GM19468 (cell line): ENCODE measurements around the gene FAM107B.
"Not testable (repeated sequence)": the region's sequence is repeated elsewhere in the genome, so short reads cannot be mapped to it uniquely, and the experiment has no call there.

Experiments used
- ATAC-seq: cut with Tn5 transposase; IDR thresholded peaks from one replicate; pipeline ENCODE4 v1.9.1; 2021; ENCODE audit warnings: mild to moderate bottlenecking, moderate library complexity, moderate number of reproducible peaks; ENCODE audit not compliant: unreplicated experiment; ENCODE audit errors: extremely low read depth

Gene FAM107B

DNA sequence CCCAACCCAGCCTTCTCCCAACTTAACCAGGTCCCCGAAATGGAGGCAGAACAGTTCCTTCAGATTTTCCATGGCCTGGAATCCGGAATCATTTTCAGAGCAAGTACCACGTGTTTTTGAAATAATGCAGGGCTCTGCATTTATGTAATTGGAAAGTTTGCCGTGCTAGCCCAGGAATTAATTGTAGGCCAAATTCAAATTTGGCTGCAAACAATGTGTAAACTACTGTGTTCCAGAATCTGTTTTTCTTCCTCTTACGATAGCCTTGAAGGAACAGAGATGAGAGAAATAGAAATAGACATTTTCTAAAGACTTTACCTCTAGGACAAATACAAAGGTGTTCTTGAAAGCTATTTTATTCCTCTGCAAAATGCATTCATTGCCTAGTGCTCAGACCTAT lies 77.4 kb downstream of the FAM107B start:
- no peak for ATAC-seq

DNA sequence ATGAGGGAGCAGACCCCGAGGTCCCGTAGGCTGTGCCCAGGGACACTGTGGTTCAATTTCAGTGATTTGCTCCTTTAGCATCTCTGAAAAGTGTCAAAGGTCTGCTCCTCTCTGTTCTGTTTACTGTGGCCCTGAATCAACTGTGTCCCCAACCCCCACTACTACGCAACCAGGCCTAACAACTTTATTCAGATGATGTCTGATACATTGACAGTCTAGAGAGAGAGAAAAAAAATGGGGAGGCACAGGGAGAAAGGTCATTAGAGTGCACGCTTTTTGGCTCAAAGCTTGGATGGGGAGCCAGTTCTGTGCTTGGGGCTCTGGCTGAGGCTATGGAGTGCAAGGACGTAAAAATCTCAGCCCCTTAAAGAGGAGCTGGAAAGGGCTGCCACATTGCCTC lies 77.9 kb downstream of the FAM107B start:
- no peak for ATAC-seq

DNA sequence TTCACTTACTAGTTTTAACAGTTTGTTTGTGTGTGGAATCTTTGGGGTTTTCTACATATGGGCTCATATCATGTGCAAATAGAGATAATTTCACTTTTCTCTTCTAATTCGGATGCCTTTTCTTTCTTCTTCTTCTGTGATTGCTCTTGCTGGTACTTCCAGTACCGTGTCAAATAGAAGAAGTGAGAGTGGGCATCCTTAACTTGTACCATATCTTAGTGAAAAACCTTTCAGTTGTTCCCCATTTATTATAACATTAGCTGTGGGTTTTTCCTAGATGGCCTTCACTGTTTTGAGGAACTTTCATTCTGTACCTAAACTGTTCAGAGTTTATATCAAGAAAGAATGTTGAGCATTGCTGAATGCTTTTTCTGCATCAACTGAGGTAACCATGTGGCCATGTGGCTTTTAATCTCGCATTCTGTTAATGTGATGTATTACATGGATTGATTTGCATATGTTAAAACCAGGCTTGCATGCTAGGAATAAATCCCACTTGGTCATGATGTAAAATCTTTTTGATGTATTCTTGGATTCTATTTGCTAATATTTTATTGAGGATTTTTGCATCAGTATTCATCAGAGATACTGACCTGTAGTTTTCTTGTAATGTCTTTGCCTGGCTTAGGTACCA lies 78.7 kb downstream of the FAM107B start:
- ATAC-seq, result no peak

DNA sequence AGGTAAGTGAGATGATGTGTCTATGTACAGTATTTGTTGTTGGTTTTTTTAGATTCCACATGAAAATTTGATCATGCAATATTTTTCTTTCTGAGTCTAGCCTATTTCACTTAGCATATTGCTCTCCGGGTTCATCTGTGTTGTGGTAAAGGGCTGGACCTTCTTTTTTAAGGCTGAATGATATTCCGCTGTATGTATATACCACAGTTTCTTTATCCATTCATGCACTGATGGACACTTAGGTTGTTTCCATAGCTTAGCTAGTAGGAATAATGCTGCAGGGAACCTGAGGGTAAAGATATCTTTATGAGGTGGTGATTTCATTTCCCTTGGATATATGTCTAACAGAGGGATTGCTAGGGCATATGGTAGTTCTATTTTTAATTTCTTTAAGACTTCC lies 80.8 kb downstream of the FAM107B start:
- no peak for ATAC-seq

DNA sequence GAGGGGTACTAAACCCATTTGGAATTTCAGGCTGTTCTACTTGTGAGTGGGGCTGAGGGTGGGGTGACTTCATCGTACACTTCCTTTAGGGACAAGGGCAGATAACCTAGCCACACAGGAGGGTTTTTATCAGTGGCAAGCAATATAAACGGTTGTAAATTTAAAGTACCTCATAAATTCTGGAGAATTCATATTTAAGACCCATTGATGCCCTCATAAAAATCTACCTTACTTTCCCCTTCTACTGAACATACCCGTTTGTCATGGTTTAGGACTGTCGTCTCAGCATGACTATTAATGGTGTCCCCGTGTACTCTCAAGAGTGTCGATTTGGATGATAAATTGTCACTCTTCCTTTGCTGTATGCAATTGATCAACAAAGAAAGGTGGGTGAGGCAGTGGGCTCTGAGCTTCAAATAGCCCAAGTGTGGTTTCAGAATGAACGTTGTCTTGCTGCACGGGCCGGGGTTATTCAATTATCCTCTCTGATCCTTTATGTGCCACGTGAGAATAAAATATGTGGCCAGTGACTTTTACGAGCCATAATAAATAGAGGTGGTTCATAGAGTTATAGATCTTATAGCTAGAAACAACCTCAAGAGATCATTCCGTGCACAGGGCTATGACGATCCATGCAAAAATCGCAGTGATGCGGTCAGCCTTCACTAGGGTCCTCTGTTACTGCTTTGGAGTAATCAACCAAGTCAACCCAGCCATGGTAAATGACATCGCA lies 82.2 kb downstream of the FAM107B start:
- ATAC-seq, result no peak

DNA sequence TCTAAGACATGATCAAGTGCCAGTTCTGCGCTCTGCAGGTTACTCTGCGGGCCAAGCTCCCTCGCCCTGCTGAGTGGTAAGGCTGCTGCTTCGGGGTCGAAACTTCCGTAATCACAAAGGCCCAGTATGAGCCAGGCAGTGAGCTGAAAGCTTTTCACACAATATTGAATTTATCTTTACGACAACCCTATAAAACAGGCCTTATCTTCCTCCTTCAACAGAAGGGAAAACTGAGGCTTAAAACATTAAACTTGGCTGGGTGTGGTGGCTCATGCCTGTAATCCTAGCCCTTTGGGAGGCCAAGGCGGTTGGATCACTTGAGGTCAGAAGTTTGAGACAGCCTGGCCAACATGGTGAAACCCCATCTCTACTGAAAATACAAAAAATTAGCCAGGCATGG lies 83.3 kb downstream of the FAM107B start:
- no peak for ATAC-seq

DNA sequence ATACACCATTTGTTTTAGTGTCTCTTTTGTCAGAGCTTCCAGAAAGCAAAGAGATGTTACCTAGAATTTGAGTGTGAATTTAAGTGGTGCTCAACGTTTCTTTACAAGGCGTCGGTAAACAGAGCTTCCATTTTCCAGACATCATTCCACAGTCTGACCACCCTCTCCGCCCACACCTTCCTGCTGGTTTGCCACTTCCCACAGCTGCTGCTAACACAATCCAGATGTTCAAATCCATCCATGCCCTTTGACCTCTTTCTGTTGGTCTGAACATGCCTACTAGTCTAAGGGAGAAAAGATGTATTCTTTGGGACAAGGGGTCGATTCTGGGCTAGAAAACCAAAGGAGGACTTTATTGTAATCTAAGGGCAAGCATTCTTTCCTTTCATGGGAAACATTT lies 86.1 kb downstream of the FAM107B start:
- no peak for ATAC-seq

DNA sequence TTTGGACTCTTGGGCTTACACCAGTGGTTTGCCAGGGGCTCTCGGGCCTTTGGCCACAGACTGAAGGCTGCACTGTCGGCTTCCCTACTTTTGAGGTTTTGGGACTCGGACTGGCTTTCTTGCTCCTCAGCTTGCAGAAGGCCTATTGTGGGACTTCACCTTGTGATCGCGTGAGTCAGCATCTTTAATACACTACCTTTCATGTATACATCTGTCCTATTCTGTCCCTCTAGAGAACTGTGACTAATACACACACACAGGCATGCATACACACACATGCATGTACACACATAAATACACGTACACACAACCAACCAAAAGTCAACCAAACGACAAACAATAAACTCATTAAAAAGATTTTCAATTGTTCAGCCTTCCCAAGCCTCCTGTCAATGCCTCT lies 86.5 kb downstream of the FAM107B start:
- ATAC-seq, result not testable (repeated sequence)

DNA sequence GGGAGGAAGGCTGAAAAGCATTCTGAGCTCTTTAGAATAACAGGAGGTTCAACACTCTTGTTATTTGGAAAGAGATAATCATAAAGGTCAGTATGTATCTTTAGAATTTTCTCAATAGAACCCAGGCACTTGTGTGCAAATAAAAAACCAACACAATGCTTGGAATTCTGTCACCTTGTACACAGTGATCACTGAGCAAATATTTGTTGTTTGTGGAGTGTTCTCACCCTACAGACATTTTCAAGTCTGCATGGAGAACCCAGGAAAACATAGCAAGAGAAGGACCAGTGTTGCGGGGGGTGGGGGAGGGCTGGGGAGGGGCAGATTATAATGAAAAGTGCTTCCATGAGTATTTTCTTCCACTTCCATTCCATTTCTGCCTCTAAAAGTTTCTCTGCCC lies 87.4 kb downstream of the FAM107B start:
- no peak for ATAC-seq

DNA sequence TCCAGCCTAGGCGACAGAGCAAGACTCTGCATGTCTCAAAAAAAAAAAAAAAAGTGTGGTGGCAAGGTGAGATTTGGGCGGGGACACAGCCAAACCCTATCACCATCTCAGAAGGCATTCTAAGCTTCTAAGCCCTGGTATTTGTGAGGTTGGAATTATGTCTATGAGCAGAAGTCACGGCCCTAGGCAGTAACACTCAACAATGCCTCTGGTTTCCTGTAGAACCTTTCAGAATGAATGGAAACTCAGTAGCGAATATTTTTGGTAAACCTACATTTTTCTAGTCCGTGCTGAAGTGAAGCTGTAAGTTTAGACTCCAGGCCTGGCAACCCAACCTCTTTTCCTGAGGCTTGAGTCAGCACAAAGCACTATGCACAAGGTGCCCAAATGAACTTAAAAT lies 88.3 kb downstream of the FAM107B start:
- no peak for ATAC-seq

DNA sequence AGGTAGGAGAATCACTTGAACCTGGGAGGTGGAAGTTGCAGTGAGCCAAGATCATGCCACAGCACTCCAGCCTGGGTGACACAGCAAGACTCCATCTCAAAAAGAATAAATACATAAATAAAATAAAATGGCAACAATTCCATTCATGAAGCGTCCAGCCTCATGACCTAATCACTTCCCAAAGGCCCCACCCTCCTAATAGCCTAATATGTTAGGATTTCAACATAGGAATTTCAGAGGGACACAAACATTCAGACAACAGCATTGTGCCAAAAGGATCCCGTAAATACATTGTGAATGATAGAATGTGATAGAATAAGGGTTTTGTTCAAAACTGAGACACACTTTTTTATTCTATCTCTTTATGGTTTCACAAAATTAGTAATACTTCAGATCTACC lies 90.3 kb downstream of the FAM107B start:
- no peak for ATAC-seq

DNA sequence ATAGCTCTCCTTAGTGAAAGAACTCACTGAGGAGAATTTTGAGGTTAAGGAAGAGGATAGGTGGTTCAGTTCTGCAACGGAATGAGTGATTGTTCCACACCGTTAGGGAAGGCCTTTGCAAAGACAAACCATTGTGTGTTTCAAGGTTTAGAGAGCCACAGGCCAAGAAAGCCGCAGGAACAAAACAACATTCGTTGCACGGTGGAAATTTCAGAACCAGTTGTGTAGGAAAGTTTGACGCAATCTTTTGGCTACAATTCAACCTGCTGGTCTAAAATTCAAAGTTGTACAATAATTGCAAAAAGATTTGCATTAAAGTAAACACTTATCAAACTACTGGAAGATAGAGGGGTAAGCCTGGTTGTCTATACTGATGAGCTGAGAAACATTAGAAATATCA lies 91.4 kb downstream of the FAM107B start:
- no peak for ATAC-seq

DNA sequence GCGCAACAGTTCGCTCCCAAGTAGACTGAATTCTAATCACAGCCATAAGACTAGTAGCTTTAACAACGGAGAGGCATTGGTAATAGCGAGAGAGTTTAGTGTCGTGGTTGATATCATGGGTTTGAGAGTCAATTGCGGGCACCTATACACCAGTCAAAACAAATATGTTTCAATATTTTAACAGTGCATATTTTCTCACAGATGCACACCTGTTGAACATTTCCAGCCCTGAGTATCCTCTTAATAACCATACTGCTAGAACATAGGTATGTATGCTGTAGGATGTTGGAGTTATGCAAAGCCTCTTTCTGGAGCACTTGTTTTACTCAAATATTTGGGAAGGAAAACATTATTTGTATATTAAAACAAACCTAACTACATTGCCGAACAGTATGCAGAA lies 92.9 kb downstream of the FAM107B start:
- ATAC-seq, result no peak

DNA sequence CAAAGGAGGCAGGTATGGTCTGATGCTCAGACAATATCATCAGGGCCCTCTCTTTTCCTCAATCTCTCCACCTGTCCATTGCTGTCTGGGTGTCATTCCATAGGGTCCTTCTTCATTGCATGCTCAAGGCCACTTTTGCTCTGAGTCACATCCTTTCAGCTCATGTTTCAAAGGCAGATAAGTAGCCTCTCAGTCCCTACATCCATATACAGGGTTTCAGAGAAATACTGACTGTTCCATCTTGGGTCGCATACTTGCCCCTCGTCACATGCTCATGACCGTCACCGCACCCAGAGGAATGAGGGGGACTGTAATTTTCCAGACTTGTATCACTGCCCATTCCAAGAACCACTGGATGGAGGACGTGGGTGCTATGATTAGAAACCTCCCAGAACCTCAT lies 93.4 kb downstream of the FAM107B start:
- ATAC-seq, result no peak

DNA sequence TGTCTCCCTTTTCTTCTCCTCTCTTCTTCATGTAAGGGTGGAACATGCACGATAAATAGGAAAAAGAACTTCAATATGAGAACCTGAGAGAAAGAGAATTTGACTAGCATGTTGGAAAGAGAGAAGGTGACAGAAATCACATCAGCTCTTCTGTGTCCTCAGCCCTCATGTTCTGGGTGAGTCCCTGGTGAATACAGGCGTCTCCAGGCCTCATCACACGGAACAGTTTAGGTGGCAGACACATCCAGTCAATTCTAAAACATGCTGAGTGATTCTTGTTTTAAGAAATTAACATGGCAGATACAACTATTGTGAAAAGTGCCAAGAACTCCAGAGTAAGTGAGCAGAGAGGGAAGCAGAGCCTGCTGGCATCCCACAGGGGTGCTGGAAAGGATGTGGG lies 96.1 kb downstream of the FAM107B start:
- ATAC-seq, result no peak

DNA sequence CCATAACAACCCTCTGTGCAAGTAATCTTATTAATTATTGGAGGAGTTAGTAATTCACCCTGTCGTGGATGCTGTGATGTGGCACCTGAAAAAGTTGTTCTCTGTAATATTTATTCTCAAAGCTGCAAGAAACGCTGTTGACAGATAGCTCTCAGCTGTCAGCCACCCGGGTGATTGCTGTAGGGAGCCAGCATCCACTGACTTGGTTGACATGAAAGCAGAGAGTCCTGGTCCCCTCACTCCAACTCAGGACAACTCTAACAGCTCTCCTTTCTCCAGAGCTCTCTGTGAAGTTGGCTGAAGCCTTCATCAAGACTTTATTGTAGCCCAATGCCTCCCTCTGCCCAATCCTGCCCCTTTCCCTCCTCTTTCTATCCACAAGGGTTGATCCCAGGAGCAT lies 98.0 kb downstream of the FAM107B start:
- no peak for ATAC-seq

DNA sequence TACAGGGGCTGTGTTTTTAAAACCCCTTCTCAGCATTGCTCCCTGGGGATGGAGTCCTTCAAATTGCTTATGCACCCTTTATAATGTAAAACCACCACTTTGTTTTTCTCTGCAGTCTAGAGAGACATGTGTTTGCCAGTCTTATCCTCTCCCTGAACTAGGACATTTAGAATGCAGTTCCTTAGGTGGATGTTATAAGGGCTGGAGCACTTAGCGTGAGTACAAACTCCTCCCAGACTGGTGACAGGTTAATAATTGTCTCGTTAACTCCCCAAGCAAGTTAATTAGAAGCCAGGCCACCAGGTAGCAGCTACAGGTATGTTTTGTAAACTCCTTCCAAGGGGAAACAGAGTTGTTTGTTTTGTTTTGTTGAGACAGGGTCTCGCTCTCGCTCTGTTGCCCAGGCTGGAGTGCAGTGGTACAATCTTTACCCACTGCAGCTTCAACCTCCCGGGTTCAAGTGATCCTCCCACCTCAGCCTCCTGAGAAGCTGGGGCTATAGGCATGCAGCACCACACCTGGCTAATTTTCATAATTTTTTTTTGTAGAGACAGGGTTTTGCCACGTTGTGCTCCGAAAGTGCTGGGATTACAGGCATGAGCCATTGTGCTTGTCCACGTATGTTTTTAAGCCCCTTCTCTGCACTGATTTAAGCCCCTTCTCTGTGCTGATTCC lies 100.2 kb downstream of the FAM107B start:
- ATAC-seq, result no peak

DNA sequence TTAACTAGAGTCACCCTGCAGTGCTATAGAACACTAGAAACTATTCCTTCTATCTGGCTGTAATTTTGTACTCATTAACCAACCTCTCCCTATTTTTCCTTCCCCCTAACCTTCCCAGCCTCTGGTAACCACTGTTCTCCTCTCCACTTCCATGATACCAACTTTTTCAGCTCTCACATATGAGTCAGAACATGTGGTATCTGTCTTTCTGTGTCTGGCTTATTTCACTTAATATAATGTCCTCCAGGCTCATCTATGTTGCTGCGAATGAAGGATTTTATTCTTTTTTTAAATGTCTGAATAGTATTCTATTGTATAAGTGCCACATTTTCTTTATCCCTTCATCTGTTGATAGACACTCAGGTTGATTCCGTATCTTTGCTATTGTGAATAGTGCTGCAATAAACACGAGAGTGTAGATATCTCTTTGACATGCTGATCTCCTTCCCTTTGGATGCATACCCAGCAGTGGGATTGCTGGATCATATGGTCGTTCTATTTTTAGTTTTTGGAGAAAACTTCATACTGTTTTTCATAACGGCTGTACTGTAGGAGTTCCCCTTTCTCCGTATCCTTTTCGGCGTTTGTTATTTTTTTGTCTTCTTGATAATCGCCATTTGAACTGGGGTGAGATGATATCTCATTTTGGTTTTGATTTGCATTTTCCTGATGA lies 101.4 kb downstream of the FAM107B start:
- no peak for ATAC-seq

DNA sequence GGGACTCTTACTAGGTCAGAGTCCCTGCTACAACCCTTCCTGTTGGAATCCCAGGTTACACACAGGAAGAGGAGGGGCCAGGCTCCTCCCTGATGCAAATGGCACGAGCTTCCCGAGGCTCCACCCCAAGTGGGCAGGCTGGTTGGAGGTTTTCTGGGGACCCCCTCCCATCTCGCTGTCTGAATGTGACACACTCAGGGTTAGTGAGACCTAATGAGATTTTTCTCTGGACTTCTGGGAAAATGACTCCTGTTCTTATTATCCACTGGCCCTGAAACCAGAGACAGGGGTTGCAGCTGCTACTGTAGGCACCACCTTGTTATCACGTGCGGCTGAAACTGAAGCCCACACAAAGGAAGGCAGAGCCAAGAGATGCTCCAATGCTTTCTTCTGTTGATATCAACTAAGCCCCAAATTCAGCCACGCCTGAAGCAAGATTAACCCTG lies 103.3 kb downstream of the FAM107B start:
- no peak for ATAC-seq

DNA sequence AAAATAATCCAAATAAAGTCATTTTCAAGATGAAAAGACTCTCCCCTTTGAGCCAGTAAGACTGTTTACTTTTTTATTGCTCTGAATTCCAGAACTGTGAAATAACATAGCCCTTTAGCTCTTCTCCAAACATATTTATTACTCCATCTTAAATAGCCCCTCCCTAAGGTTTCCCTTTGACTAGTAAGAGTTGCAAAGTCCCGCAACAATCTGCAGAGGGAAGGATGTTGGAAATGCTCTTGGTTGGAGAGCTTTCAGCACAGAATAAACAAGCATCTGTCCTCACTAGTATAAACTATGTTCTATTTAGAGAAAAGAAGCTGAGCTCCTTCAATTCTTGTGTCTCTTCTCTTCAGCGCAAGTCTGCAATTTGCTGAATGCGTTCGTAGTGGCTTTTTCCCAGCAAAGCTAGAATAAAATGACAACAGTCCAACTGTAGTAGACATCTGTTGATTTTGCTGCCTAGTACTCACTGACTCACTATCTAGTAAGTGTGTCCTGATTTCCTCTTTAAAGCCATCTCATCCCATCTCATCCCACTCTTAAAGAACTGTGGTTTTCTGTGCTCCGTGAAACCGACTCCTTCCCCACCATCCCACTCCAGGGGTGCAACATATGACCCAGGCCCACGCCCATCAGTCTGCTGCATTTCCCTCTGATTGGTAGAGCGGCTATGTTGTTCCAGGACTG lies 104.0 kb downstream of the FAM107B start:
- no peak for ATAC-seq
